T-helper 1 cell (primary cell): ENCODE measurements around the gene DDX39A.
A peak's percentile ranks its signal among the peaks of the same experiment; 100 is the strongest.

ENCODE experiments used
- DNase-seq, 5 donors: peaks; one replicate each; pipeline ENCODE4 v3.0.0-alpha.2; 2012 to 2020

The DDX39A gene

GRCh38 chr19:14361824-14362223 lies 57.3 kb downstream of the DDX39A start:
- DNase-seq, result peak in 2 of 5 donors; percentile 30 to 64
